ENCODE measurements around the gene IQCE.

- no peak for TF ChIP-seq CTCF (conservative IDR thresholded peaks at IDR 0.05)
- no peak for TF ChIP-seq EZH2 (IDR thresholded peaks at IDR 0.05; ENCODE audit: low read depth)
These were observed 64.3 kb downstream of the IQCE start for GRCh38 chr7:2622869-2623697.

Measured in PC-9 (cell line).